ENCODE results near the gene RAB8B. TPM values are rescaled to one million over a fixed set of nuclear protein-coding genes. Genes with fewer than 3 reads are reported as not detected.

Gene RAB8B
- total and polyA plus RNA-seq, 9 of the 15 experiments (the other 6 are each of a cell fraction or from before 2014, with no cell fraction given) = 7.8 to 32.1 (median 24.2) TPM

DNA sequence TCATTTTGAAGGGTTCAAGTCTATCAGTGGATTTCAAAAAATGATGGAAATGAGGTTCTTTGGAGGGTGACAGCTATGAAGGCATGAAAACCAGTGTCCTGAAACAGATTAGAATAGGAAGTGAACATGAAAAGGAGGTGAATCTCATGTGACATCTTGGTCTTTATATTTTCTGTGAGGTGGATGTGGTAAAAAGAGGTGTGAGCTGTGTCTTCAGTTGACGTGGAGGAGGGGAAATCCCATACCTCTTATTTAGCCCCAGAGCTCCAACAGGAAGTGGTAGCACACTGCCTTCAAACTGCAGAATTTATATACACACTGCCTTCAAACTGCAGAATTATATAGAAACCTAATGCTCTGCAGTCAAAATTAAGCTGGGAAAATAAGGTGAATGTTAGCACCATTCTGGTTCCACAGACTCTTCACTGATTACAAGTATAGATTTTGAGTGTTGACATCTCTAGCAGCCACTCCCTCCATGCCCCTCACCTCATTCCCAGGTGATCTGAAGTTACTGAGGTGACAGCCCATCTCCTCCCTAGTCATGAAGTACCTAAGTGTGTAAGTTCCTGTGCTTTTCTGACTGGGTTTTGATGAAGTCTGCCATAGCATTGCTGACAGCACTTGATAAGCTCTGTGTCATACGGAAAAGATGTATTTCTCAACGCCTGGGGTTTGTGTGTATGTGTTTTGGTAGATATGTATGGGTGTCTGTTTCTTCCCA lies 2.7 kb downstream of the RAB8B start (continued):
- TF ChIP-seq ZNF512 (tag; IDR thresholded peaks at IDR 0.05) (no peak), DMBX1 (CRISPR knock-in tag; IDR thresholded peaks at IDR 0.05; ENCODE audit: borderline replicate concordance) (no peak), FOS (IDR thresholded peaks at IDR 0.05; ENCODE audit: extremely low read depth, insufficient read length) (no peak), ZBTB2 (IDR thresholded peaks at IDR 0.05) (peak; percentile 39; the same call in 1 of the 2 replicates), TRIM24 (IDR thresholded peaks at IDR 0.05) (peak; percentile 39 to 57; a peak in 2 of 4 replicates), TEAD4 (IDR thresholded peaks at IDR 0.05; ENCODE audit: low read length) (peak; percentile 87), TEAD4 (CRISPR knock-in tag; IDR thresholded peaks at IDR 0.05; ENCODE audit: borderline replicate concordance) (no peak), ZNF740 (CRISPR knock-in tag; IDR thresholded peaks at IDR 0.05) (no peak), ZNF740 (tag; IDR thresholded peaks at IDR 0.05) (no peak), FOSL1 (tag; conservative IDR thresholded peaks at IDR 0.05) (peak; percentile 78), DACH1 (IDR thresholded peaks at IDR 0.05; ENCODE audit: partially characterized antibody) (no peak), ZC3H11A (IDR thresholded peaks at IDR 0.05; ENCODE audit: low read depth, low read length) (no peak), DLX4 (CRISPR knock-in tag; IDR thresholded peaks at IDR 0.05) (no peak), ARID1B (IDR thresholded peaks at IDR 0.05) (peak; percentile 91), SIN3A (IDR thresholded peaks at IDR 0.05; ENCODE audit: borderline replicate concordance in 2 of 2, control insufficient read depth in 1 of 2, low read depth in 2 of 2, low read length in 2 of 2) (0 out of 4 replicates have a peak, but pooled peaks of 1 of the 2 experiments have one; percentile 46)
- TF ChIP-seq, protein P1, sequence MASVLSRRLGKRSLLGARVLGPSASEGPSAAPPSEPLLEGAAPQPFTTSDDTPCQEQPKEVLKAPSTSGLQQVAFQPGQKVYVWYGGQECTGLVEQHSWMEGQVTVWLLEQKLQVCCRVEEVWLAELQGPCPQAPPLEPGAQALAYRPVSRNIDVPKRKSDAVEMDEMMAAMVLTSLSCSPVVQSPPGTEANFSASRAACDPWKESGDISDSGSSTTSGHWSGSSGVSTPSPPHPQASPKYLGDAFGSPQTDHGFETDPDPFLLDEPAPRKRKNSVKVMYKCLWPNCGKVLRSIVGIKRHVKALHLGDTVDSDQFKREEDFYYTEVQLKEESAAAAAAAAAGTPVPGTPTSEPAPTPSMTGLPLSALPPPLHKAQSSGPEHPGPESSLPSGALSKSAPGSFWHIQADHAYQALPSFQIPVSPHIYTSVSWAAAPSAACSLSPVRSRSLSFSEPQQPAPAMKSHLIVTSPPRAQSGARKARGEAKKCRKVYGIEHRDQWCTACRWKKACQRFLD (CRISPR knock-in tag; IDR thresholded peaks at IDR 0.05) = no peak
- TF ChIP-seq, protein P2, sequence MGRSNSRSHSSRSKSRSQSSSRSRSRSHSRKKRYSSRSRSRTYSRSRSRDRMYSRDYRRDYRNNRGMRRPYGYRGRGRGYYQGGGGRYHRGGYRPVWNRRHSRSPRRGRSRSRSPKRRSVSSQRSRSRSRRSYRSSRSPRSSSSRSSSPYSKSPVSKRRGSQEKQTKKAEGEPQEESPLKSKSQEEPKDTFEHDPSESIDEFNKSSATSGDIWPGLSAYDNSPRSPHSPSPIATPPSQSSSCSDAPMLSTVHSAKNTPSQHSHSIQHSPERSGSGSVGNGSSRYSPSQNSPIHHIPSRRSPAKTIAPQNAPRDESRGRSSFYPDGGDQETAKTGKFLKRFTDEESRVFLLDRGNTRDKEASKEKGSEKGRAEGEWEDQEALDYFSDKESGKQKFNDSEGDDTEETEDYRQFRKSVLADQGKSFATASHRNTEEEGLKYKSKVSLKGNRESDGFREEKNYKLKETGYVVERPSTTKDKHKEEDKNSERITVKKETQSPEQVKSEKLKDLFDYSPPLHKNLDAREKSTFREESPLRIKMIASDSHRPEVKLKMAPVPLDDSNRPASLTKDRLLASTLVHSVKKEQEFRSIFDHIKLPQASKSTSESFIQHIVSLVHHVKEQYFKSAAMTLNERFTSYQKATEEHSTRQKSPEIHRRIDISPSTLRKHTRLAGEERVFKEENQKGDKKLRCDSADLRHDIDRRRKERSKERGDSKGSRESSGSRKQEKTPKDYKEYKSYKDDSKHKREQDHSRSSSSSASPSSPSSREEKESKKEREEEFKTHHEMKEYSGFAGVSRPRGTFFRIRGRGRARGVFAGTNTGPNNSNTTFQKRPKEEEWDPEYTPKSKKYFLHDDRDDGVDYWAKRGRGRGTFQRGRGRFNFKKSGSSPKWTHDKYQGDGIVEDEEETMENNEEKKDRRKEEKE (IDR thresholded peaks at IDR 0.05; ENCODE audit: borderline replicate concordance in 1 of 2, control insufficient read depth in 1 of 2, low read depth in 2 of 2, low read length in 1 of 2) = no peak
